WTC11 (cell line): ENCODE data around the gene PTGES2. TPM values are rescaled to one million over a fixed set of nuclear protein-coding genes. Genes with fewer than 3 reads are reported as not detected.

Source experiments
- ATAC-seq: fragments of 200-7000 bp; cut with Tn5 transposase; 2 replicates; pipeline ENCODE4 v1.10.0; 2021; ENCODE audit warnings: mild to moderate bottlenecking, moderate library complexity
- CTCF ChIA-PET: fragments of 300-600 bp; sonication (Branson Sonifier 250); formaldehyde crosslinking; loops from one replicate; lab custom pipeline; 2021; ENCODE audit warnings: antibody characterized with exemption; lab: Charles Lee
- POLR2A ChIA-PET: fragments of 350-600 bp; sonication (Branson Sonifier 250); formaldehyde crosslinking; loops from one replicate; lab custom pipeline; 2021; ENCODE audit warnings: antibody characterized with exemption; lab: Charles Lee
- DNase-seq: peaks from one replicate; pipeline ENCODE4 v3.0.0; 2021; ENCODE audit warnings: low spot score
- H3K27ac Mint-ChIP-seq: 2 replicates; pipeline ENCODE4 v1.8.0; 2021; ENCODE audit warnings: mixed read lengths
- H3K27me3 Mint-ChIP-seq: 2 replicates; pipeline ENCODE4 v1.8.0; 2021; ENCODE audit warnings: low read depth, mild to moderate bottlenecking, moderate library complexity, mixed read lengths
- H3K36me3 Mint-ChIP-seq: 2 replicates; pipeline ENCODE4 v1.8.0; 2021; ENCODE audit warnings: mixed read lengths
- H3K4me1 Mint-ChIP-seq: 2 replicates; pipeline ENCODE4 v1.8.0; 2022; ENCODE audit warnings: mixed read lengths
- H3K4me3 Mint-ChIP-seq: 2 replicates; pipeline ENCODE4 v1.8.0; 2021; ENCODE audit warnings: mild to moderate bottlenecking, moderate library complexity, mixed read lengths
- H3K9me3 Mint-ChIP-seq: 2 replicates; pipeline ENCODE4 v1.8.0; 2021; ENCODE audit warnings: mixed read lengths
- AR ChIP-seq: fragments of 250-450 bp; sonication (Bioruptor Pico); IDR thresholded peaks from 2 replicates; pipeline ENCODE4 v1.9.0; 2021; ENCODE audit warnings: mild to moderate bottlenecking
- ARID4B ChIP-seq: sonication (generic); formaldehyde crosslinking; IDR thresholded peaks from 2 replicates; pipeline ENCODE4 v1.8.0; 2023; ENCODE audit warnings: missing genetic modification reagents, mild to moderate bottlenecking, borderline replicate concordance
- CREM ChIP-seq: sonication (generic); formaldehyde crosslinking; IDR thresholded peaks from 2 replicates; pipeline ENCODE4 v1.8.1; 2022; ENCODE audit warnings: mild to moderate bottlenecking, missing genetic modification reagents, moderate library complexity
- IRF1 ChIP-seq: sonication (generic); formaldehyde crosslinking; IDR thresholded peaks from 2 replicates; pipeline ENCODE4 v1.8.0; 2023; ENCODE audit warnings: missing genetic modification reagents
- MXD4 ChIP-seq: fragments of 250-450 bp; sonication (Bioruptor Pico); IDR thresholded peaks from 2 replicates; pipeline ENCODE4 v1.8.0; 2021; ENCODE audit warnings: mild to moderate bottlenecking, moderate library complexity, borderline replicate concordance
- NR3C1 ChIP-seq: sonication (generic); formaldehyde crosslinking; conservative IDR thresholded peaks from 2 replicates; pipeline ENCODE4 v1.8.1; 2023; ENCODE audit warnings: low read depth, mild to moderate bottlenecking, missing genetic modification reagents
- OVOL2 ChIP-seq: fragments of 250-450 bp; sonication (Bioruptor Pico); IDR thresholded peaks from 2 replicates; pipeline ENCODE4 v1.9.0; 2021; ENCODE audit warnings: mild to moderate bottlenecking, borderline replicate concordance
- ZBTB43 ChIP-seq: sonication (generic); formaldehyde crosslinking; IDR thresholded peaks from 2 replicates; pipeline ENCODE4 v1.8.1; 2023; ENCODE audit warnings: mild to moderate bottlenecking, missing genetic modification reagents
- ZNF121 ChIP-seq: sonication (generic); formaldehyde crosslinking; IDR thresholded peaks from 2 replicates; pipeline ENCODE4 v1.8.0; 2023; ENCODE audit warnings: missing genetic modification reagents
- ZNF138 ChIP-seq: sonication (generic); formaldehyde crosslinking; conservative IDR thresholded peaks from 2 replicates; pipeline ENCODE4 v1.8.1; 2022; ENCODE audit warnings: mild to moderate bottlenecking, moderate library complexity, missing genetic modification reagents
- ZNF512 ChIP-seq: sonication (generic); formaldehyde crosslinking; IDR thresholded peaks from 2 replicates; pipeline ENCODE4 v1.8.1; 2022; ENCODE audit warnings: missing genetic modification reagents, borderline replicate concordance
- ZNF671 ChIP-seq: fragments of 250-450 bp; sonication (Bioruptor Pico); IDR thresholded peaks from 2 replicates; pipeline ENCODE4 v1.8.0; 2021; ENCODE audit warnings: mild to moderate bottlenecking
- total RNA-seq: library from RNA; stranded (reverse); gene quantifications from 3 replicates; pipeline ENCODE4 v1.2.3, GENCODE V29; 2021
- TF ChIP-seq, protein P1 (sequence below): fragments of 250-450 bp; sonication (Bioruptor Pico); IDR thresholded peaks from 2 replicates; pipeline ENCODE4 v1.9.0; 2021; ENCODE audit warnings: mild to moderate bottlenecking
- TF ChIP-seq, protein P2 (sequence below): sonication (generic); formaldehyde crosslinking; IDR thresholded peaks from 2 replicates; pipeline ENCODE4 v1.8.1; 2023; ENCODE audit warnings: mild to moderate bottlenecking, moderate library complexity, missing genetic modification reagents
- TF ChIP-seq, protein P3 (sequence below): sonication (generic); formaldehyde crosslinking; IDR thresholded peaks from 2 replicates; pipeline ENCODE4 v1.8.0; 2022; ENCODE audit warnings: missing genetic modification reagents
- TF ChIP-seq, protein P4 (sequence below): sonication (generic); formaldehyde crosslinking; IDR thresholded peaks from 2 replicates; pipeline ENCODE4 v1.8.0; 2022; ENCODE audit warnings: mild to moderate bottlenecking, missing genetic modification reagents

The PTGES2 gene
- total RNA-seq, 1 experiment from 2014 or later: 118 TPM

DNA sequence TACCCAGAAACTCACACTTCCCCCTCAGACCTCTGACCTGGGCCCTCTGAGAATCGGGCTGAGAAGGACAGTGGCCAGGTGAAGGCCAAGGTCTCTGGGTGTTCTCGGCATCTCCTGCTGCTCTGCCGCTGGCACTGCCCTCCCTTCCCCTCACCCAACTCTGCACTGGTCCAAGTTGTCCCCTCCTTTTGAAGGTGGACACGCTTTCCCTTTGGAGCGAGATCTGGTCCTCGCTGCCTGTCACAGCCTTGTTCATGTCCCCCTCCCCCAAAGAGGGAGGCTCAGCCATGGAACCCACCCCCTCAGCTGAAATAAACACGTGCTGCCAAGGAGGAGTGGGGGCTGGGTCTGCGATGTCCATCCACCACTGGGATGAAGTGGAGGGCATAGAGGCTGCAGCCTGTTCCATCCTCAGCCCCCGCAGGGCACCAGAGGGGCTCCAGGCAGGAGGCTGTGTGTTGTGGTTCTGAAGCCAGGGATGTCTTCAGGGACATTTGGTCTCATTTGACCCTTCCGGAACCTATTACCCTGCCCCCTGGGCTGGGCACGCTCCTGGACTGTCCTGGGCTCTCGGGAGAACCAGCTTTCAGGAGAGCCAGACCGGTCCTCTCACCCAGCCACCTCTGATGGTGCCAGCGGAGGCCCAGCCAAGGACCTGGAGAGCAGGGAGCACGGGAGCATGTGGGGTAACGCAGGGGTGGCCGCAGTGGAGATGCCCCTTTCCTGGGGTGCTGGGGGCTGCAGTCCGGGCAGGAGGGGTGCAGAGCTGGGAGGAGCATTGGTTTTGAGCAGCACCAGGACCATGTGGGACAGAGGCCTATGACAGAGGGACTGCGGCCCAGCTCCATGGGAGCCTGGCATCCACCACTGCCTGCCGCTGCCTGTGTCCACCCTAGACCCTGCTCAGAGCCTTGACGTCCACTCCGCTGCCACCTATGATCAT is 17.0 kb upstream of the PTGES2 start:
- Mint-ChIP-seq H3K4me3 (no peak overlapping the region), H3K27ac (no peak overlapping the region), H3K36me3 (no peaks in the 10 kb centered on the region), H3K9me3 (no peaks in the 10 kb centered on the region), H3K4me1 (no peaks in the 10 kb centered on the region), H3K27me3 (no peaks in the 10 kb centered on the region)
- TF ChIP-seq CREM (CRISPR knock-in tag): no peak
- TF ChIP-seq ZNF121 (CRISPR knock-in tag): no peak
- no peak for TF ChIP-seq ZNF512 (CRISPR knock-in tag)
- TF ChIP-seq NR3C1 (CRISPR knock-in tag): no peak
- TF ChIP-seq OVOL2: no peak
- no peak for TF ChIP-seq ARID4B (CRISPR knock-in tag)
- no peak for TF ChIP-seq AR (CRISPR knock-in tag)
- no peak for TF ChIP-seq ZNF138
- TF ChIP-seq IRF1 (CRISPR knock-in tag): no peak
- TF ChIP-seq, protein P1, sequence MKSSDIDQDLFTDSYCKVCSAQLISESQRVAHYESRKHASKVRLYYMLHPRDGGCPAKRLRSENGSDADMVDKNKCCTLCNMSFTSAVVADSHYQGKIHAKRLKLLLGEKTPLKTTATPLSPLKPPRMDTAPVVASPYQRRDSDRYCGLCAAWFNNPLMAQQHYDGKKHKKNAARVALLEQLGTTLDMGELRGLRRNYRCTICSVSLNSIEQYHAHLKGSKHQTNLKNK (CRISPR knock-in tag): no peak
- no peak for TF ChIP-seq ZBTB43 (CRISPR knock-in tag)
- no peak for TF ChIP-seq MXD4 (CRISPR knock-in tag)
- TF ChIP-seq, protein P2, sequence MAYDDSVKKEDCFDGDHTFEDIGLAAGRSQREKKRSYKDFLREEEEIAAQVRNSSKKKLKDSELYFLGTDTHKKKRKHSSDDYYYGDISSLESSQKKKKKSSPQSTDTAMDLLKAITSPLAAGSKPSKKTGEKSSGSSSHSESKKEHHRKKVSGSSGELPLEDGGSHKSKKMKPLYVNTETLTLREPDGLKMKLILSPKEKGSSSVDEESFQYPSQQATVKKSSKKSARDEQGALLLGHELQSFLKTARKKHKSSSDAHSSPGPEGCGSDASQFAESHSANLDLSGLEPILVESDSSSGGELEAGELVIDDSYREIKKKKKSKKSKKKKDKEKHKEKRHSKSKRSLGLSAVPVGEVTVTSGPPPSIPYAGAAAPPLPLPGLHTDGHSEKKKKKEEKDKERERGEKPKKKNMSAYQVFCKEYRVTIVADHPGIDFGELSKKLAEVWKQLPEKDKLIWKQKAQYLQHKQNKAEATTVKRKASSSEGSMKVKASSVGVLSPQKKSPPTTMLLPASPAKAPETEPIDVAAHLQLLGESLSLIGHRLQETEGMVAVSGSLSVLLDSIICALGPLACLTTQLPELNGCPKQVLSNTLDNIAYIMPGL (CRISPR knock-in tag): no peak
- TF ChIP-seq, protein P3, sequence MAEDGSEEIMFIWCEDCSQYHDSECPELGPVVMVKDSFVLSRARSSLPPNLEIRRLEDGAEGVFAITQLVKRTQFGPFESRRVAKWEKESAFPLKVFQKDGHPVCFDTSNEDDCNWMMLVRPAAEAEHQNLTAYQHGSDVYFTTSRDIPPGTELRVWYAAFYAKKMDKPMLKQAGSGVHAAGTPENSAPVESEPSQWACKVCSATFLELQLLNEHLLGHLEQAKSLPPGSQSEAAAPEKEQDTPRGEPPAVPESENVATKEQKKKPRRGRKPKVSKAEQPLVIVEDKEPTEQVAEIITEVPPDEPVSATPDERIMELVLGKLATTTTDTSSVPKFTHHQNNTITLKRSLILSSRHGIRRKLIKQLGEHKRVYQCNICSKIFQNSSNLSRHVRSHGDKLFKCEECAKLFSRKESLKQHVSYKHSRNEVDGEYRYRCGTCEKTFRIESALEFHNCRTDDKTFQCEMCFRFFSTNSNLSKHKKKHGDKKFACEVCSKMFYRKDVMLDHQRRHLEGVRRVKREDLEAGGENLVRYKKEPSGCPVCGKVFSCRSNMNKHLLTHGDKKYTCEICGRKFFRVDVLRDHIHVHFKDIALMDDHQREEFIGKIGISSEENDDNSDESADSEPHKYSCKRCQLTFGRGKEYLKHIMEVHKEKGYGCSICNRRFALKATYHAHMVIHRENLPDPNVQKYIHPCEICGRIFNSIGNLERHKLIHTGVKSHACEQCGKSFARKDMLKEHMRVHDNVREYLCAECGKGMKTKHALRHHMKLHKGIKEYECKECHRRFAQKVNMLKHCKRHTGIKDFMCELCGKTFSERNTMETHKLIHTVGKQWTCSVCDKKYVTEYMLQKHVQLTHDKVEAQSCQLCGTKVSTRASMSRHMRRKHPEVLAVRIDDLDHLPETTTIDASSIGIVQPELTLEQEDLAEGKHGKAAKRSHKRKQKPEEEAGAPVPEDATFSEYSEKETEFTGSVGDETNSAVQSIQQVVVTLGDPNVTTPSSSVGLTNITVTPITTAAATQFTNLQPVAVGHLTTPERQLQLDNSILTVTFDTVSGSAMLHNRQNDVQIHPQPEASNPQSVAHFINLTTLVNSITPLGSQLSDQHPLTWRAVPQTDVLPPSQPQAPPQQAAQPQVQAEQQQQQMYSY: no peak
- TF ChIP-seq ZNF671 (CRISPR knock-in tag): no peak
- TF ChIP-seq, protein P4, sequence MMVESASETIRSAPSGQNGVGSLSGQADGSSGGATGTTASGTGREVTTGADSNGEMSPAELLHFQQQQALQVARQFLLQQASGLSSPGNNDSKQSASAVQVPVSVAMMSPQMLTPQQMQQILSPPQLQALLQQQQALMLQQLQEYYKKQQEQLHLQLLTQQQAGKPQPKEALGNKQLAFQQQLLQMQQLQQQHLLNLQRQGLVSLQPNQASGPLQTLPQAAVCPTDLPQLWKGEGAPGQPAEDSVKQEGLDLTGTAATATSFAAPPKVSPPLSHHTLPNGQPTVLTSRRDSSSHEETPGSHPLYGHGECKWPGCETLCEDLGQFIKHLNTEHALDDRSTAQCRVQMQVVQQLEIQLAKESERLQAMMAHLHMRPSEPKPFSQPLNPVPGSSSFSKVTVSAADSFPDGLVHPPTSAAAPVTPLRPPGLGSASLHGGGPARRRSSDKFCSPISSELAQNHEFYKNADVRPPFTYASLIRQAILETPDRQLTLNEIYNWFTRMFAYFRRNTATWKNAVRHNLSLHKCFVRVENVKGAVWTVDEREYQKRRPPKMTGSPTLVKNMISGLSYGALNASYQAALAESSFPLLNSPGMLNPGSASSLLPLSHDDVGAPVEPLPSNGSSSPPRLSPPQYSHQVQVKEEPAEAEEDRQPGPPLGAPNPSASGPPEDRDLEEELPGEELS (CRISPR knock-in tag): no peak
- ATAC-seq (no peak), DNase-seq (no peak)
- CTCF ChIA-PET: interaction anchor here (3.3 kb wide), 1 partner anchor 27 kb away, joined by 27 read pairs; no protein-coding TSS in a partner anchor
- POLR2A ChIA-PET: no interaction called here
